GM20431 (cell line): Measurements from ENCODE around the gene PPP1R3F.
"Not testable (repeated sequence)": the region's sequence is repeated elsewhere in the genome, so short reads cannot be mapped to it uniquely, and the experiment has no call there.

ENCODE experiments used
- in situ Hi-C: fragments of 300-500 bp; cut with MseI, MboI; formaldehyde crosslinking; loops from one replicate; pipeline ENCODE4 v1.15.0; 2020; ENCODE audit warnings: low sequenced_read_pairs; ENCODE audit not compliant: unreplicated experiment

The PPP1R3F gene

GRCh38 chrX:49309401-49309981 is 39.9 kb downstream of the PPP1R3F start:
- in situ Hi-C loops, result no loop called here

GRCh38 chrX:49310371-49310770 is 40.8 kb downstream of the PPP1R3F start:
- in situ Hi-C loops, result no loop called here

GRCh38 chrX:49312176-49312575 is 42.6 kb downstream of the PPP1R3F start:
- in situ Hi-C loops, result no loop called here

- in situ Hi-C loops, result no loop called here
Measured at GRCh38 chrX:49316085-49316484, 46.5 kb downstream of the PPP1R3F start.

GRCh38 chrX:49321737-49322136 is 52.1 kb downstream of the PPP1R3F start, which contains the start of gene GAGE12J:
Gene GAGE12J, plus strand, starts transcription at chrX:49322037. Its CDS starts 1,157 bp downstream, at chrX:49323194.
- in situ Hi-C loops, result not testable (repeated sequence)

GRCh38 chrX:49322266-49322665 is 52.7 kb downstream of the PPP1R3F start:
- in situ Hi-C loops, result not testable (repeated sequence)

GRCh38 chrX:49323735-49324134 is 54.1 kb downstream of the PPP1R3F start:
- in situ Hi-C loops, result not testable (repeated sequence)

GRCh38 chrX:49330421-49330820 is 60.8 kb downstream of the PPP1R3F start:
- in situ Hi-C loops, result not testable (repeated sequence)

- in situ Hi-C loops, result not testable (repeated sequence)
Measured at GRCh38 chrX:49331282-49331681, 61.7 kb downstream of the PPP1R3F start, which contains the start of gene GAGE13. Gene GAGE13, plus strand, starts transcription at chrX:49331582. Its CDS starts 1,156 bp downstream, at chrX:49332738.

GRCh38 chrX:49331841-49332240 is 62.2 kb downstream of the PPP1R3F start:
- in situ Hi-C loops, result not testable (repeated sequence)
